ENCODE results near the gene IL1RAPL2. TPM values are rescaled to one million over a fixed set of nuclear protein-coding genes. Genes with fewer than 3 reads are reported as not detected.

IL1RAPL2 gene
- total and polyA plus RNA-seq, 3 experiments from 2014 or later, result not detected

DNA sequence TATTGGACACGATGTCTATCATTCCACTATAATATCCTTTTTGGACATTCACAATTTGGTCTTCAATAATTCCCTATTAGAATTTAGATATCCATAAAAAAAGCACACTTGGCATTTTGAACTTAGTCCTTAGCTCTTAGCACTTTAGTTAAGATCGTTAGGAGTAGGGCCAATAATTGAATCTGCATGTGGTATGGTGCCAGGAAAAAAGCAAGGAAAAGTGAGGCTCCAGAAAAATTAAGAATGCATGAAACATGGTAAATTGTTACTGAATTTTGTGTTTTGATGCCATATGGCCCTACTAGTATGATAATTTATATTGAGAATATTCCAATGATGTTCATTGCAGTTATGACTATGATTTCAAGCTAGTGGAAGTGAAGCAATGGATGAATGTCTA is 708.1 kb downstream of the IL1RAPL2 start:
- Histone ChIP-seq H3K4me1 (ENCODE audit: insufficient read depth, low read length) (no peaks in the 10 kb centered on the region), H3K27ac (ENCODE audit: low read depth, low read length) (no peak overlapping the region), H3K27me3 (ENCODE audit: insufficient read depth, low read length, poor library complexity, severe bottlenecking) (no peaks in the 10 kb centered on the region), H3K36me3 (ENCODE audit: insufficient read depth, low read length) (no peaks in the 10 kb centered on the region), H3K9me3 (ENCODE audit: low read length) (no peaks in the 10 kb centered on the region), H3K4me3 (ENCODE audit: low read length) (no peak overlapping the region)
- H3K4me1 Mint-ChIP-seq, result no peaks in the 10 kb centered on the region
- peaks cover 0 to 2% (median 0%) of the 10 kb centered on the region in 3 donors for H3K36me3 Mint-ChIP-seq
- ChIA-PET POLR2A (no interaction called here), CTCF (no interaction called here)
- no peak overlapping the region for H3K27ac Mint-ChIP-seq
- peaks cover 0 to 9% (median 0%) of the 10 kb centered on the region in 5 donors for H3K9me3 Mint-ChIP-seq
- H3K27me3 Mint-ChIP-seq, result peaks cover 0 to 5% of the 10 kb centered on the region in 2 donors
- H3K4me3 Mint-ChIP-seq, result no peak overlapping the region
- no peak for DNase-seq

DNA sequence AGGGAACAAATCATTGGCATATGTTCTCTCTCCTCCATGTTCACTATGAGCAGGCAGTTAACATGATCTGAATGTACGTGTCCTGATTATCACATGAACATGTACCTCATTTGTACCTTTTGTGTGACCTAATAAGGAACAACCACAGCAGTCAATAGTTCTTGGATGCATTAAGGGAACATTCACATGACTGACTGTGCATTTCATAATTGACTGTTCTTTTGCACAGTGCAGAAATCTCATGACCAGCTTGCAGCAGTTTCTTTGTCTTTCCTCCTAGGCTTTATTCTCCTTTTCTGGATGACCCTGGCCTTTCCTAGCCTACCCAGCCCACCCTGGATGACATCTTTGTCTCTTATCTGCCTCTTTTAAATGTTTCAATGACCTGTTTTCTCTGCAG is 711.1 kb downstream of the IL1RAPL2 start:
- H3K36me3 Mint-ChIP-seq, result peaks cover 0 to 2% (median 0%) of the 10 kb centered on the region in 3 donors
- DNase-seq, result no peak
- no peak overlapping the region for H3K27ac Mint-ChIP-seq
- H3K36me3 ChIP-seq (ENCODE audit: insufficient read depth, low read length), result no peaks in the 10 kb centered on the region
- ChIA-PET CTCF (no interaction called here), POLR2A (no interaction called here)
- H3K27ac ChIP-seq (ENCODE audit: low read depth, low read length), result no peak overlapping the region
- H3K9me3 ChIP-seq (ENCODE audit: low read length), result no peaks in the 10 kb centered on the region
- H3K4me3 Mint-ChIP-seq, result no peak overlapping the region
- H3K4me1 ChIP-seq (ENCODE audit: insufficient read depth, low read length), result no peaks in the 10 kb centered on the region
- H3K4me3 ChIP-seq (ENCODE audit: low read length), result no peak overlapping the region
- H3K9me3 Mint-ChIP-seq, result peaks cover 0 to 9% (median 0%) of the 10 kb centered on the region in 5 donors
- no peaks in the 10 kb centered on the region for H3K4me1 Mint-ChIP-seq
- peaks cover 0 to 5% of the 10 kb centered on the region in 2 donors for H3K27me3 Mint-ChIP-seq
- no peaks in the 10 kb centered on the region for H3K27me3 ChIP-seq (ENCODE audit: insufficient read depth, low read length, poor library complexity, severe bottlenecking)

DNA sequence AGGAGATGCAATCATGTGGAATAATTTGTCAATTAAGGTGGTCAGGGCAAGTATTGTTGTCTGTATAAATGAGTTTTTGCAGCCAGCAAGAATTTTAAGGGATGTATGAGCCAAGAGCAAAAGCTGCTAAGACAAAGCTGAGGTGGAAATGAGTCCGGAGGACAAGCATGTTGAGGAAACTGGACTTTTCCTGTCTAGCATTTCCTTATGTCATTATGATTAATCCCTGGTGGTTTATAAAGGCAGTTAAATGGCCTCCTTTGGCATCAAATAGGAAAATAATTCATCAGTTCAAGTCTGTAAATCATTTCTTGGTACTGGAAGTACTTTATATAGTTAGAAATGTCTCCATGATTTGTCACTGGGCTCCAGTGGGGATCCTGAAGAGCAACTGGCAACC is 716.1 kb downstream of the IL1RAPL2 start:
- no peak for DNase-seq
- POLR2A ChIA-PET, result no interaction called here
- no peaks in the 10 kb centered on the region for H3K27me3 Mint-ChIP-seq
- peaks cover 0 to 6% (median 0%) of the 10 kb centered on the region in 5 donors for H3K9me3 Mint-ChIP-seq
- no peaks in the 10 kb centered on the region for H3K36me3 Mint-ChIP-seq
- no peak overlapping the region for H3K4me3 ChIP-seq (ENCODE audit: low read length)
- CTCF ChIA-PET, result no interaction called here
- H3K4me1 Mint-ChIP-seq, result no peaks in the 10 kb centered on the region
- no peaks in the 10 kb centered on the region for H3K36me3 ChIP-seq (ENCODE audit: insufficient read depth, low read length)
- no peaks in the 10 kb centered on the region for H3K27me3 ChIP-seq (ENCODE audit: insufficient read depth, low read length, poor library complexity, severe bottlenecking)
- no peak overlapping the region for H3K4me3 Mint-ChIP-seq
- H3K27ac Mint-ChIP-seq, result no peak overlapping the region
- no peaks in the 10 kb centered on the region for H3K9me3 ChIP-seq (ENCODE audit: low read length)
- no peaks in the 10 kb centered on the region for H3K4me1 ChIP-seq (ENCODE audit: insufficient read depth, low read length)
- H3K27ac ChIP-seq (ENCODE audit: low read depth, low read length), result no peak overlapping the region

DNA sequence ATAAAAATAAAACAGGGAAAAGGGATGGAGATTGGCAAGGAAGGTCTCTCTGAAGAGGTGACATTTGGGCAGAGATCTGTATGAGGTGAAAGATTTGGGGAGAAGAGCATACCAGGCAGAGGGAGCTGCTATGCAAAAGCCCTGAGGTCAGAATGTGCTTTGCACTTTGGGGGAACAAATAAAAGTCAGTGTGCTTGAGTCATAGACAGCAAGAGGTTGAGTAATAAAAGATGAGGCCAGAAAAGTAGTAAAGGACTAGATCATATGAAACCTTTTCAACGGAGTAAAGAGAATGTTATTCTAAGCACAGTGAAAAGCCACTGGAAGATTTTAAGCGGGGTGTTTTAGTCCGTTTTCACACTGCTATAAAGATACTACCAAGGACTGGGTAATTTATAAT is 731.0 kb downstream of the IL1RAPL2 start:
- H3K4me3 Mint-ChIP-seq, result no peak overlapping the region
- no peak for DNase-seq
- CTCF ChIA-PET, result no interaction called here
- H3K27me3 Mint-ChIP-seq, result peaks cover 0 to 6% of the 10 kb centered on the region in 2 donors
- H3K27ac Mint-ChIP-seq, result no peak overlapping the region
- POLR2A ChIA-PET, result no interaction called here
- H3K4me1 Mint-ChIP-seq, result no peaks in the 10 kb centered on the region
- H3K9me3 Mint-ChIP-seq, result peaks cover 0 to 4% (median 2%) of the 10 kb centered on the region in 5 donors
- Histone ChIP-seq H3K27ac (ENCODE audit: low read depth, low read length) (no peak overlapping the region), H3K4me1 (ENCODE audit: insufficient read depth, low read length) (no peaks in the 10 kb centered on the region), H3K27me3 (ENCODE audit: insufficient read depth, low read length, poor library complexity, severe bottlenecking) (no peaks in the 10 kb centered on the region), H3K4me3 (ENCODE audit: low read length) (no peak overlapping the region), H3K36me3 (ENCODE audit: insufficient read depth, low read length) (no peaks in the 10 kb centered on the region), H3K9me3 (ENCODE audit: low read length) (no peaks in the 10 kb centered on the region)
- no peaks in the 10 kb centered on the region for H3K36me3 Mint-ChIP-seq

DNA sequence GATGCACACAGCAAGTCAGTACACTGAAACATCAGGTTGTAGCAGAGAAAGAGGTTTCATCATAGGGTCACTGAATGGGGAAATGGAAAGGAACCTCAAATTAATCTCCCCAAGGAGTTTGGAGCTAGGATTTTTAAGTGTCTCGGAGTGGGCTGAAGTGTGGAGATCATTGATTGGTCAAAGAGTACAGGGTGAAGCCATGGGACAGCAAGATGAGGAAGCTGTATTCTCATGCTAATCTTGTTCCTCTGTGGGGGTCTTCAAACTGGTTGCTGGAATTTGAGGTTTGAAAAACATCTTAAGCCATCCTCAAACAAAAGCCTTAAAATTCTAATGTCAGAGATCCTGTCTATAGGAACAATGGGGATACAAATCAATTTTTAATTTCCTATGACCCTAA is 733.3 kb downstream of the IL1RAPL2 start:
- CTCF ChIA-PET, result no interaction called here
- Histone ChIP-seq H3K9me3 (ENCODE audit: low read length) (no peaks in the 10 kb centered on the region), H3K27me3 (ENCODE audit: insufficient read depth, low read length, poor library complexity, severe bottlenecking) (no peaks in the 10 kb centered on the region), H3K27ac (ENCODE audit: low read depth, low read length) (no peak overlapping the region), H3K4me3 (ENCODE audit: low read length) (no peak overlapping the region), H3K36me3 (ENCODE audit: insufficient read depth, low read length) (no peaks in the 10 kb centered on the region), H3K4me1 (ENCODE audit: insufficient read depth, low read length) (no peaks in the 10 kb centered on the region)
- H3K9me3 Mint-ChIP-seq, result peaks cover 0 to 4% (median 2%) of the 10 kb centered on the region in 5 donors
- DNase-seq, result no peak
- POLR2A ChIA-PET, result no interaction called here
- no peaks in the 10 kb centered on the region for H3K4me1 Mint-ChIP-seq
- no peaks in the 10 kb centered on the region for H3K36me3 Mint-ChIP-seq
- H3K4me3 Mint-ChIP-seq, result no peak overlapping the region
- no peak overlapping the region for H3K27ac Mint-ChIP-seq
- H3K27me3 Mint-ChIP-seq, result peaks cover 0 to 8% of the 10 kb centered on the region in 2 donors

DNA sequence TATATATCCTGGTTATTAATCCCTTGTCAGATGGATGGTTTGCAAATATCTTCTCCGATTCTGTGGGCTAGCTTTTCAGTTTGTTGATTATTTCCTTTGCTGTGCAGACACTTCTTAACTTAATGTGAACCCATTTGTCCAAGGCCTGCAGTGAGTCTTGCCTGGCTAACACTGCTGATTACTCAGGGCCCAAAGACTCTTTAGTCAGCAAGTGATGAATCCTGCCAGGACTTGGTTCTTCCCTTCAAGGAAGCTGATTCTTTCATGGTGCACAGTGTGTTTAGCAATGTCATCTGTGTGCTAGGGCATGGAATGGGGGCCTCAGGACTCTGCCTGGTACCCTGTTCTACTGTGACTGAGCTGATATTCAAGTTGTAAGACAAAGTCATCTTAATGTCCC is 736.2 kb downstream of the IL1RAPL2 start:
- peaks cover 0 to 4% (median 2%) of the 10 kb centered on the region in 5 donors for H3K9me3 Mint-ChIP-seq
- H3K36me3 Mint-ChIP-seq, result no peaks in the 10 kb centered on the region
- no peaks in the 10 kb centered on the region for H3K4me1 Mint-ChIP-seq
- no peaks in the 10 kb centered on the region for H3K27me3 ChIP-seq (ENCODE audit: insufficient read depth, low read length, poor library complexity, severe bottlenecking)
- H3K4me3 Mint-ChIP-seq, result no peak overlapping the region
- H3K36me3 ChIP-seq (ENCODE audit: insufficient read depth, low read length), result no peaks in the 10 kb centered on the region
- no peak overlapping the region for H3K4me3 ChIP-seq (ENCODE audit: low read length)
- H3K9me3 ChIP-seq (ENCODE audit: low read length), result no peaks in the 10 kb centered on the region
- ChIA-PET POLR2A (no interaction called here), CTCF (no interaction called here)
- no peak overlapping the region for H3K27ac ChIP-seq (ENCODE audit: low read depth, low read length)
- DNase-seq, result no peak
- no peak overlapping the region for H3K27ac Mint-ChIP-seq
- peaks cover 0 to 6% of the 10 kb centered on the region in 2 donors for H3K27me3 Mint-ChIP-seq
- H3K4me1 ChIP-seq (ENCODE audit: insufficient read depth, low read length), result no peaks in the 10 kb centered on the region

DNA sequence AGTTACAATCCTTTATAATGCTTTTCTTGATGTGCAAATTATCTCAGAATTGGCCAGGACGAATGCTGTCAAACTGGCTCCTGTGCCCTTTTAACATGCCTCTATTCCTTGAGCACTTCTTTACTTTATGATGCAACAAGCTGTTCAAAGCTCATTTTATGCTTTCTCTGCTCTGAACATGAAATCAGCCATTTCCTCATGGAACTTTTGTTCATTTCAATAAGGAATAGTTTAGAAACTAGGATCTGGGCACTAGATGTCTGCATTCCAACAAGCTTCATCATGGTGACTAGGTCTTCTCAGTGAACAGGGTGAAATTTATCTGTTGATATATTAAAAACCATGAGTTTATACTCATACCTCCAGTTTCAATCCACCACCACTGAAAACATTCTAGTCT is 741.8 kb downstream of the IL1RAPL2 start:
- no peak overlapping the region for H3K27ac ChIP-seq (ENCODE audit: low read depth, low read length)
- Mint-ChIP-seq H3K4me1 (no peaks in the 10 kb centered on the region), H3K27ac (no peak overlapping the region), H3K4me3 (no peak overlapping the region), H3K27me3 (peaks cover 0 to 4% of the 10 kb centered on the region in 2 donors), H3K36me3 (no peaks in the 10 kb centered on the region), H3K9me3 (peaks cover 0 to 2% (median 0%) of the 10 kb centered on the region in 5 donors)
- no peaks in the 10 kb centered on the region for H3K36me3 ChIP-seq (ENCODE audit: insufficient read depth, low read length)
- H3K4me1 ChIP-seq (ENCODE audit: insufficient read depth, low read length), result no peaks in the 10 kb centered on the region
- ChIA-PET CTCF (no interaction called here), POLR2A (no interaction called here)
- no peaks in the 10 kb centered on the region for H3K27me3 ChIP-seq (ENCODE audit: insufficient read depth, low read length, poor library complexity, severe bottlenecking)
- no peak overlapping the region for H3K4me3 ChIP-seq (ENCODE audit: low read length)
- no peaks in the 10 kb centered on the region for H3K9me3 ChIP-seq (ENCODE audit: low read length)
- no peak for DNase-seq

DNA sequence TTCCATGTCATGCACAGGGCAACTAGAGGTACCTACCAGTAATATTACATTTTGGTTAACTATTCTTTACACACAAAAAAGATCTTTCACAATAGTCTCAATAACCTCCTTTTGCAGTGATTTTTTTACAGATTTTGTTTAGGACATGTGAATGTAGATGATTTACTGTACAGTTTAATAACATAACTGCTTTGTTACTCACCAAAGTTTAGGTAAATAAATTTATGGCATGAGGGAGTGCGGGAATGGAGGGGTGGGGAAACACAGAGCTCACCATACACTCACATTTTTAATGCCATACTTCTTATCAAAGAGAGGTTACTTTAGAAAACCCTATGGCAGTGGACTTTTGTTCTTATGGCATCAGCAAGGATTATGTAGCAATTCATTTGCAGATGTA is 747.6 kb downstream of the IL1RAPL2 start:
- DNase-seq, result no peak
- Mint-ChIP-seq H3K9me3 (peaks cover 0 to 2% (median 0%) of the 10 kb centered on the region in 5 donors), H3K36me3 (no peaks in the 10 kb centered on the region), H3K27me3 (no peaks in the 10 kb centered on the region), H3K4me3 (no peak overlapping the region), H3K27ac (no peak overlapping the region), H3K4me1 (no peaks in the 10 kb centered on the region)
- Histone ChIP-seq H3K9me3 (ENCODE audit: low read length) (no peaks in the 10 kb centered on the region), H3K4me3 (ENCODE audit: low read length) (no peak overlapping the region), H3K27me3 (ENCODE audit: insufficient read depth, low read length, poor library complexity, severe bottlenecking) (no peaks in the 10 kb centered on the region), H3K27ac (ENCODE audit: low read depth, low read length) (no peak overlapping the region), H3K4me1 (ENCODE audit: insufficient read depth, low read length) (no peaks in the 10 kb centered on the region), H3K36me3 (ENCODE audit: insufficient read depth, low read length) (no peaks in the 10 kb centered on the region)
- ChIA-PET POLR2A (no interaction called here), CTCF (no interaction called here)

DNA sequence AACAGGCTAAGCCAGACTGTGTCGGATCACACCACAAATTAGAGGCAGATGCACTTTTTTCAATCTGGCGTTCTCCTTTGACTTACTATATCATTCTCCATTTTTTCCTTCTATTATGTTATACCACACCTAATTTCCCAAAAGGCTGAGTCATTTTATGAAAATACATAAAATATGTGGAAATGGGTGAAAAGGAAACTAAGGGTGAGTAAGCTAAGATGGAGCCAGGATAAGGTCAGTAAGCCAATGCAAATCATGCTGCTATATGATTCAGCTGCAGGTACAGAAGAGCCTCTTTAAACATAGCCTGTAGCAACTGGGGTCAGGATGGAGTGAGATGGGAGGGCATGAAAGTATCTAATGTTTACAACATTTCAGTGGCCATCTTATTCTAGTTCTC is 748.5 kb downstream of the IL1RAPL2 start:
- no peak for DNase-seq
- Mint-ChIP-seq H3K4me1 (no peaks in the 10 kb centered on the region), H3K27ac (no peak overlapping the region), H3K36me3 (no peaks in the 10 kb centered on the region), H3K9me3 (peaks cover 0 to 2% (median 0%) of the 10 kb centered on the region in 5 donors), H3K27me3 (no peaks in the 10 kb centered on the region), H3K4me3 (no peak overlapping the region)
- no peak overlapping the region for H3K27ac ChIP-seq (ENCODE audit: low read depth, low read length)
- no peaks in the 10 kb centered on the region for H3K9me3 ChIP-seq (ENCODE audit: low read length)
- no peaks in the 10 kb centered on the region for H3K27me3 ChIP-seq (ENCODE audit: insufficient read depth, low read length, poor library complexity, severe bottlenecking)
- no peaks in the 10 kb centered on the region for H3K4me1 ChIP-seq (ENCODE audit: insufficient read depth, low read length)
- no peaks in the 10 kb centered on the region for H3K36me3 ChIP-seq (ENCODE audit: insufficient read depth, low read length)
- CTCF ChIA-PET, result no interaction called here
- POLR2A ChIA-PET, result no interaction called here
- no peak overlapping the region for H3K4me3 ChIP-seq (ENCODE audit: low read length)

Measured in CD8-positive, alpha-beta memory T cell (primary cell).